ENCODE results near the gene CTSD. TPM values are rescaled to one million over a fixed set of nuclear protein-coding genes. Genes with fewer than 3 reads are reported as not detected.
"Not testable (repeated sequence)": the region's sequence is repeated elsewhere in the genome, so short reads cannot be mapped to it uniquely, and the experiment has no call there.

Gene CTSD
- total RNA-seq, 1 donor from 2014 or later, result 318 TPM

- Mint-ChIP-seq H3K9me3 (peaks cover 5% of the 10 kb centered on the region), H3K36me3 (no peaks in the 10 kb centered on the region), H3K27me3 (peaks cover 13% of the 10 kb centered on the region), H3K4me3 (no peak overlapping the region), H3K27ac (peak overlapping the region; percentile 79), H3K4me1 (ENCODE audit: unreplicated experiment) (peaks cover 8% of the 10 kb centered on the region)
- TF ChIP-seq, protein P1, sequence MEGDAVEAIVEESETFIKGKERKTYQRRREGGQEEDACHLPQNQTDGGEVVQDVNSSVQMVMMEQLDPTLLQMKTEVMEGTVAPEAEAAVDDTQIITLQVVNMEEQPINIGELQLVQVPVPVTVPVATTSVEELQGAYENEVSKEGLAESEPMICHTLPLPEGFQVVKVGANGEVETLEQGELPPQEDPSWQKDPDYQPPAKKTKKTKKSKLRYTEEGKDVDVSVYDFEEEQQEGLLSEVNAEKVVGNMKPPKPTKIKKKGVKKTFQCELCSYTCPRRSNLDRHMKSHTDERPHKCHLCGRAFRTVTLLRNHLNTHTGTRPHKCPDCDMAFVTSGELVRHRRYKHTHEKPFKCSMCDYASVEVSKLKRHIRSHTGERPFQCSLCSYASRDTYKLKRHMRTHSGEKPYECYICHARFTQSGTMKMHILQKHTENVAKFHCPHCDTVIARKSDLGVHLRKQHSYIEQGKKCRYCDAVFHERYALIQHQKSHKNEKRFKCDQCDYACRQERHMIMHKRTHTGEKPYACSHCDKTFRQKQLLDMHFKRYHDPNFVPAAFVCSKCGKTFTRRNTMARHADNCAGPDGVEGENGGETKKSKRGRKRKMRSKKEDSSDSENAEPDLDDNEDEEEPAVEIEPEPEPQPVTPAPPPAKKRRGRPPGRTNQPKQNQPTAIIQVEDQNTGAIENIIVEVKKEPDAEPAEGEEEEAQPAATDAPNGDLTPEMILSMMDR (conservative IDR thresholded peaks at IDR 0.05), result no peak
- DNase-seq (ENCODE audit: extremely low spot score, unreplicated experiment), result no peak
Observed at GRCh38 chr11:1771273-1771672, 7.5 kb upstream of the CTSD start.

- H3K36me3 Mint-ChIP-seq, result no peaks in the 10 kb centered on the region
- no peak overlapping the region for H3K4me3 Mint-ChIP-seq
- peaks cover 5% of the 10 kb centered on the region for H3K9me3 Mint-ChIP-seq
- DNase-seq (ENCODE audit: extremely low spot score, unreplicated experiment), result no peak
- TF ChIP-seq, protein P1 (conservative IDR thresholded peaks at IDR 0.05), result no peak
- H3K27ac Mint-ChIP-seq, result peak overlapping the region; percentile 65
- peaks cover 8% of the 10 kb centered on the region for H3K4me1 Mint-ChIP-seq (ENCODE audit: unreplicated experiment)
- H3K27me3 Mint-ChIP-seq, result peaks cover 13% of the 10 kb centered on the region
Observed at GRCh38 chr11:1770528-1770927, 6.8 kb upstream of the CTSD start.

DNA sequence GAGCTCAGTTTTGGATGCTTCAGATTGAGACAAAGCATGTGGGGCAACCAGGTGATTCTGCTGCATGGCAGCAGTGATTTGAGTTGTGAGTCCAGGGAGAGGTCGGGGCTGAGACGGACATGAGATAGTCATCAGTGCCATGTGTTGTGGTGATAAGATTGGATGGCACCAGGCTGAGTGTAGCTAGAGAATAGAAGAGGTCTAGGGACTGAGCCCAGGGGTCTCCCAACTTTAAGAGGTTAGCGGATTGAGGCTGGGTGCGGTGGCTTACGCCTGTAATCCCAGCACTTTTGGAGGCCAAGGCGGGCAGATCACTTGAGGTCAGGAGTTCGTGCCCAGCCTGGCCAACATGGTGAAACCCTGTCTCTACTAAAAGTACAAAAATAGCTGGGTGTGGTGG lies 6.3 kb upstream of the CTSD start:
- no peak overlapping the region for H3K4me3 Mint-ChIP-seq
- TF ChIP-seq, protein P1 (conservative IDR thresholded peaks at IDR 0.05), result no peak
- DNase-seq (ENCODE audit: extremely low spot score, unreplicated experiment), result no peak
- H3K36me3 Mint-ChIP-seq, result no peaks in the 10 kb centered on the region
- H3K9me3 Mint-ChIP-seq, result peaks cover 5% of the 10 kb centered on the region
- peaks cover 8% of the 10 kb centered on the region for H3K4me1 Mint-ChIP-seq (ENCODE audit: unreplicated experiment)
- H3K27me3 Mint-ChIP-seq, result peaks cover 13% of the 10 kb centered on the region
- H3K27ac Mint-ChIP-seq, result no peak overlapping the region

- H3K27ac Mint-ChIP-seq; H3K4me3 Mint-ChIP-seq; H3K36me3 Mint-ChIP-seq; H3K4me1 Mint-ChIP-seq (ENCODE audit: unreplicated experiment); DNase-seq (ENCODE audit: extremely low spot score, unreplicated experiment); H3K9me3 Mint-ChIP-seq: not testable (repeated sequence)
- H3K27me3 Mint-ChIP-seq, result peaks cover 13% of the 10 kb centered on the region
Observed at GRCh38 chr11:1769304-1769936, 5.7 kb upstream of the CTSD start.

- peaks cover 5% of the 10 kb centered on the region for H3K9me3 Mint-ChIP-seq
- peaks cover 12% of the 10 kb centered on the region for H3K4me1 Mint-ChIP-seq (ENCODE audit: unreplicated experiment)
- H3K36me3 Mint-ChIP-seq, result no peaks in the 10 kb centered on the region
- no peak overlapping the region for H3K4me3 Mint-ChIP-seq
- no peak for DNase-seq (ENCODE audit: extremely low spot score, unreplicated experiment)
- peaks cover 10% of the 10 kb centered on the region for H3K27me3 Mint-ChIP-seq
- no peak overlapping the region for H3K27ac Mint-ChIP-seq
- TF ChIP-seq, protein P1 (conservative IDR thresholded peaks at IDR 0.05), result no peak
Observed at GRCh38 chr11:1768141-1768469, 4.4 kb upstream of the CTSD start.

DNA sequence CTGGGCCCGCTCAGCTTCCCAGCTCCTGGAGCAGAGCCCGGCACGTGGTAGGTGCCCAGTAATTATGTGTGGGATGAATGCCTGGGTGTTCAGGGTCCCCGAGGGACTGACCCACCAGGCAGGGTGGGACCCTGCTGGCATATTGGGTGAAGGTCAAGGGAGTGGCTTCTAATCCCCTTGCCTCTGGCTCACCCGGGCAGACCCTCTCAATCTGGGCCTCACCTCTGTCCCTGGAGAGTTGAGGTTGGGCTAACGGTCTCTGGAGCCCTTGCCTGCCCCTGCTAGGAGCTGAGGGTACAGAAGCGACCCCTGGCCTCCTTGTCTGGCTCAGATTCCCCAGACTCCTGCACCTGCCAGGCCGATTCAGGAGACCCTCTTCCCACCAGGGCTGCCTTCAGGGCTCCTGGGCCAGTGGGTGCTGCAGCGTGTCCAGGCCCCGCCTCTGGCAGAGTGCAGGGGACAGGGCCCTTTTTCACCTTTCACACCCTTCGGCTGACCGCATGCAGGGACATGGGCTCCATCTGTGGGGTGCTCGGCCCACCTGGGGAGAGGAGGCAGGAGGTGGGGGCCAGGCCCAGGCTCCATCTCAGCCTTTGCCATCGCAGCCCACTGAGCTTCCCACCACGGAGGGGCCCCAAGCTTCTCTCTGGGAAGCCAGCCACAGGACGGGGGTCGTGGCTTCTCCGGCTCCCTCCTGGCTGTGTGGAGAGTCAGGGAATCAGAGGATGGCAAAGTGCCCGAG lies 3.8 kb upstream of the CTSD start:
- Mint-ChIP-seq H3K36me3 (no peaks in the 10 kb centered on the region), H3K27ac (no peak overlapping the region), H3K4me3 (no peak overlapping the region), H3K27me3 (peaks cover 10% of the 10 kb centered on the region), H3K4me1 (ENCODE audit: unreplicated experiment) (peaks cover 12% of the 10 kb centered on the region), H3K9me3 (peaks cover 5% of the 10 kb centered on the region)
- no peak for DNase-seq (ENCODE audit: extremely low spot score, unreplicated experiment)
- TF ChIP-seq, protein P1 (conservative IDR thresholded peaks at IDR 0.05), result no peak

Measured in type B pancreatic cell (in vitro differentiated cells).